Measurements from ENCODE around the gene ANTKMT. TPM values are rescaled to one million over a fixed set of nuclear protein-coding genes. Genes with fewer than 3 reads are reported as not detected.

ANTKMT gene
- total and polyA plus RNA-seq, 2 of the 8 experiments (the other 6 are each of a cell fraction or from before 2014, with no cell fraction given), result 26.5 to 26.6 TPM

GRCh38 chr16:710500-711075 lies 10.4 kb upstream of the ANTKMT start:
- no peak overlapping the region for H4K91ac ChIP-seq (replicated peaks; ENCODE audit: insufficient read length, low read length)
- no peaks in the 10 kb centered on the region for H3K9me3 ChIP-seq (ENCODE audit: insufficient read depth in 2 of 2, low read depth in 1 of 2, low read length in 1 of 2)
- H2BK120ac ChIP-seq (replicated peaks; ENCODE audit: low read depth, low read length), result no peak overlapping the region
- no peak overlapping the region for H2AK5ac ChIP-seq (ENCODE audit: low read depth, low read length)
- peaks cover 20 to 66% (median 48%) of the 10 kb centered on the region in 4 experiments for H3K27me3 ChIP-seq (replicated peaks in 1 of 4; ENCODE audit: control insufficient read depth in 3 of 4, extremely low read depth in 1 of 4, insufficient read depth in 3 of 4, low read length in 3 of 4)
- CTCF ChIA-PET (ENCODE audit: partially characterized antibody), result interaction anchor here (0.8 to 33.4 kb wide), 12 partner anchors 8 to 393 kb away, joined by 3 to 977 read pairs (median 4); partner anchors contain the start of genes ANTKMT, CCDC78, CHTF18 and CIAO3
- H3K23me2 ChIP-seq (ENCODE audit: low read depth, low read length), result peaks cover 16% of the 10 kb centered on the region; the same call in 1 of the 2 replicates
- peak overlapping the region; percentile 61; the same call in 1 of the 2 replicates for H2BK15ac ChIP-seq (ENCODE audit: low read length)
- H3K4me3 ChIP-seq (ENCODE audit: extremely low read depth in 1 of 4, insufficient read depth in 2 of 4, low read depth in 3 of 4, low read length in 4 of 4), result no peak overlapping the region
- peaks cover 0 to 8% (median 5%) of the 10 kb centered on the region in 4 experiments; a peak in 3 of 7 replicates for H3K4me1 ChIP-seq (replicated peaks in 1 of 4; ENCODE audit: control insufficient read depth in 3 of 4, insufficient read depth in 4 of 4, low read length in 3 of 4)
- DNase-seq (ENCODE audit: low read depth in 1 of 2, low spot score in 2 of 2) (no peak), FAIRE-seq (no peak)
- H2AFZ ChIP-seq (ENCODE audit: low read length), result no peak overlapping the region
- H3K79me2 ChIP-seq (ENCODE audit: control insufficient read depth in 1 of 2, insufficient read depth in 2 of 2, low read length in 2 of 2), result no peaks in the 10 kb centered on the region
- WGBS, 2 experiments (ENCODE audit: extremely low coverage in 1 of 2, insufficient coverage in 1 of 2, insufficient read length in 1 of 2, insufficient replicate concordance in 2 of 2, low coverage in 1 of 2, low lambda C conversion rate in 2 of 2, missing lambda C conversion rate in 1 of 2), result 88% methylated on average over 20 of the region's 21 CpGs; no CpG with 5 or more reads in 1 of the 2 experiments
- H3K56ac ChIP-seq (replicated peaks; ENCODE audit: insufficient read length, low read depth, low read length), result no peak overlapping the region
- no peak overlapping the region for H2BK20ac ChIP-seq (ENCODE audit: low read length)
- no peak overlapping the region for H3K4ac ChIP-seq (replicated peaks; ENCODE audit: insufficient read length, low read depth, low read length)
- H2BK12ac ChIP-seq (ENCODE audit: low read depth, low read length), result no peak overlapping the region
- no peak overlapping the region for H3K23ac ChIP-seq (ENCODE audit: insufficient read length)
- H4K20me1 ChIP-seq (replicated peaks in 1 of 2; ENCODE audit: control insufficient read depth in 1 of 2, insufficient read depth in 2 of 2, low read length in 2 of 2), result peaks cover 3 to 8% of the 10 kb centered on the region in 2 experiments
- H4K8ac ChIP-seq (ENCODE audit: extremely low read depth, insufficient read depth, low read length), result peak overlapping the region; percentile 51
- H3K79me1 ChIP-seq (ENCODE audit: low read depth, low read length), result no peaks in the 10 kb centered on the region
- no peak overlapping the region for H2BK5ac ChIP-seq (ENCODE audit: low read depth, low read length)
- no peak overlapping the region for H3K9ac ChIP-seq (replicated peaks in 1 of 4; ENCODE audit: extremely low read depth in 1 of 4, low read depth in 3 of 4, low read length in 3 of 4)
- H4K5ac ChIP-seq (ENCODE audit: insufficient read length, low read depth, low read length), result no peak overlapping the region
- POLR2A ChIA-PET (ENCODE audit: partially characterized antibody), result interaction anchor here (1.1 to 20.9 kb wide), 5 partner anchors 9 to 91 kb away, joined by 4 to 353 read pairs (median 5); partner anchors contain the start of genes ANTKMT, CCDC78 and HAGHL
- no peak overlapping the region for H3K4me2 ChIP-seq (ENCODE audit: insufficient read depth in 1 of 2, low read depth in 2 of 2, low read length in 2 of 2)
- H3K14ac ChIP-seq (ENCODE audit: insufficient read length), result no peak overlapping the region
- no peak overlapping the region for H3K27ac ChIP-seq (ENCODE audit: low read depth, low read length)
- H3K36me3 ChIP-seq (ENCODE audit: control insufficient read depth in 2 of 4, insufficient read depth in 4 of 4, low read length in 3 of 4), result no peaks in the 10 kb centered on the region
- H3K18ac ChIP-seq (ENCODE audit: extremely low read depth, low read length), result no peak overlapping the region
- TF ChIP-seq KDM5A (IDR thresholded peaks at IDR 0.05; ENCODE audit: low read length) (no peak), SAP30 (IDR thresholded peaks at IDR 0.05; ENCODE audit: insufficient read depth, insufficient replicate concordance, low read length) (no peak), ZNF274 (IDR thresholded peaks at IDR 0.05; ENCODE audit: borderline replicate concordance, extremely low read depth, low read length) (no peak), SP4 (IDR thresholded peaks at IDR 0.05; ENCODE audit: low read length) (no peak), JUND (IDR thresholded peaks at IDR 0.05; ENCODE audit: low read length) (no peak), RAD21 (IDR thresholded peaks at IDR 0.05 in 1 of 2, conservative IDR thresholded peaks at IDR 0.05 in 1 of 2; ENCODE audit: low read depth in 2 of 2, low read length in 2 of 2) (no peak), NRF1 (IDR thresholded peaks at IDR 0.05; ENCODE audit: low read depth, low read length) (no peak), SP2 (IDR thresholded peaks at IDR 0.05; ENCODE audit: low read length) (no peak), SIX5 (IDR thresholded peaks at IDR 0.05; ENCODE audit: low read depth, low read length) (no peak), KDM4A (IDR thresholded peaks at IDR 0.05; ENCODE audit: low read depth, low read length, severe bottlenecking) (no peak)
- TF ChIP-seq, protein P1, sequence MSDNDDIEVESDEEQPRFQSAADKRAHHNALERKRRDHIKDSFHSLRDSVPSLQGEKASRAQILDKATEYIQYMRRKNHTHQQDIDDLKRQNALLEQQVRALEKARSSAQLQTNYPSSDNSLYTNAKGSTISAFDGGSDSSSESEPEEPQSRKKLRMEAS (IDR thresholded peaks at IDR 0.05), result no peak
- TF ChIP-seq, protein P2, sequence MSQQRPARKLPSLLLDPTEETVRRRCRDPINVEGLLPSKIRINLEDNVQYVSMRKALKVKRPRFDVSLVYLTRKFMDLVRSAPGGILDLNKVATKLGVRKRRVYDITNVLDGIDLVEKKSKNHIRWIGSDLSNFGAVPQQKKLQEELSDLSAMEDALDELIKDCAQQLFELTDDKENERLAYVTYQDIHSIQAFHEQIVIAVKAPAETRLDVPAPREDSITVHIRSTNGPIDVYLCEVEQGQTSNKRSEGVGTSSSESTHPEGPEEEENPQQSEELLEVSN (IDR thresholded peaks at IDR 0.05), result no peak
